Stimulated activated CD4-positive, alpha-beta T cell treated with anti-CD3 and anti-CD28 coated beads, Interleukin-4, amount 100 ng/mL, for 48 hours (primary cell): Measurements from ENCODE around the gene PRKCA.
"Not testable (repeated sequence)": the region's sequence is repeated elsewhere in the genome, so short reads cannot be mapped to it uniquely, and the experiment has no call there.

ENCODE experiments used
- DNase-seq, 2 donors: peaks; one replicate each; pipeline ENCODE4 v3.0.0-alpha.2; 2020; ENCODE audit warnings: low read depth in 2 of 2

The PRKCA gene

DNA sequence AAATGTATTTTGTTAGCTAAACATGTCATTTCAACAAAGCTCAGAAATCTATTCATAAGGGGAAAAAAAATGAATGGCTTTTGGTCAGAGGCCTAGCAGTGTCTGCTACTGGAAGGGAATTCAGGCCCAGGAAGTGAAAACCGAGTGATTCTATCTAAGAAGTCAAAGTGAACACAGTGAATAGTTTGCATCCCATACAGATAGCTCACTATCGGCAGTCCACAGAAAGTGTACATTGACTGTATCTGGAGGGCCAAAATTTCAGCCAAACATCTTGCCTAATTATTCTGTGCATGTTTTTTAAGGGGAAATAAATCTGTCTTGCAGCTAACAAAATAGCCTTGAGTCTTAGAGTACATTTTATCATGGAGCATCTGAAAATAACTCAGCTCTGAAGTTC, 318.1 kb downstream of the PRKCA start:
- no peak for DNase-seq

DNA sequence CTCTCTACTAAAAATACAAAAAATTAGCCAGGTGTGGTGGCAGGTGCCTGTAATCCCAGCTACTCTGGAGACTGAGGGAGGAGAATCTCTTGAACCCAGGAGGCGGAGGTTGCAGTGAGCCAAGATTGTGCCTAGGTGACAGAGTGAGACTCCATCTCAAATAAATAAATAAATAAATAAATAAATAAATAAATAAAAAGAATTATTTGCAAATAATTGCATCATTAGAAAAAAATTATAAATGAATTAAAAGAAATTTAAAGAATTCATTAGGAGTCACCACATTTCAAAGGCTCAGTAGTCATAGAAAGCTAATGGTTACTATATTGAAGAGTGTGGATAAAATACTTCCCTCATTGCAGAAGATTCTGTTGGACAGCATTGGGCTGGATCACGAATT, 322.2 kb downstream of the PRKCA start:
- DNase-seq: not testable (repeated sequence)

DNA sequence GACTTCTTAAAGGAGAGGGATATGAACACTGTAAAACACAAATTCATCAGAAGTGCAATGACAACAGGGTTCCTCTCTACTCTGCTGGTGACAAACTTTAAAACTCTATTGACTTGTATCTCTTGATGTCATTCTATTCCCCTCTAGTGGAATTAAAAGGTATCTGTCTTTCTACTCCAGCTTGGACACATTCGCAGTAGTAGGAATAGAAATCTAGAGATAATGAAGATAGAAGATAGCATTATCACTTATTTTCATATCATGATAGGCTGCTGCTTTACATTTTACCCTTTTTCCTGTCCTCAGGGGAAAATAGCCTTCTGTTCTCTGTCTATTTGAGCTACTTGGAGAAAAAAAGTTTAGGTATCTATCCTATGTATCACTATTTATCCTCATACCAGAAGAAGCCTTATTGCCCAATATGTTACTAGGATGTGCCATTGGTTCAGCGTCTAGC, 322.9 kb downstream of the PRKCA start:
- no peak for DNase-seq

DNA sequence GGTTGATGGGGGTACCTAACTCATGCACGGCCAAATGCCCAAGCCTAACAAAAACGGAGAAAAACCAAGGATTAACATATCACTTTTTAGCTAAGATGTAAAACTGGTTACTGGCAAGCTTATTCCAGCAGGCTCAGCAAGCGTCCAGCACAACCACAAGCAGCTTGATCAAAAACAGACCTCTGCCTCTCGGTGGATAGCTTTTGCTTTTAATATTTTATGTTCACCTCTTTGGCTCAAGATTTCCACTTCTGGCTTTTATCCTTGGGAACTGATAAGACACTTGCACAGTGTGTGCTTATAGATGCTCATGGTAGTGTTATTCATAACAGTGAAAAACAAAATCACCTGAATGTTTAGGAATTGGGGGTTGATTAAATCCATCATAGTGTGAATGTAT, 325.6 kb downstream of the PRKCA start:
- no peak for DNase-seq

GRCh38 chr17:66629762-66630161, 327.3 kb downstream of the PRKCA start:
- DNase-seq: no peak

DNA sequence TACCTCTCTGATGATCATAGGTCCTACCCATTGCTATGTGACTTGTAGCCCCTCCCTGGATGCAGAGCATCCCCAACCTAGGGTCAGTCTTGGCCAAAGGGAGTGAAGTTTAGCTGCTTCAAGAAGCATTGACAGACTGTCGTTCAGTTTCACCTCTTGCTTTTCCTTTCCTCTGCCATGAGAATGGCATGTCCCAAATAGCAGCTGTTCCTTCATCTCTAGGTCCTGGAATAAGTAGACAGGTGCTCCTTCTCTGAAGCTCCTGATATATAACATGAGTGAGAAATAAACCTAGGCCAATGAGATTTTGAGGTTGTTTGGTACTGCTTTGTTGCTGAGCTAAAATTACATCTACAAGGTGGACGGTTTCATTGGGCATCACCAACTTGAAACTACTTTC, 328.0 kb downstream of the PRKCA start:
- no peak for DNase-seq

DNA sequence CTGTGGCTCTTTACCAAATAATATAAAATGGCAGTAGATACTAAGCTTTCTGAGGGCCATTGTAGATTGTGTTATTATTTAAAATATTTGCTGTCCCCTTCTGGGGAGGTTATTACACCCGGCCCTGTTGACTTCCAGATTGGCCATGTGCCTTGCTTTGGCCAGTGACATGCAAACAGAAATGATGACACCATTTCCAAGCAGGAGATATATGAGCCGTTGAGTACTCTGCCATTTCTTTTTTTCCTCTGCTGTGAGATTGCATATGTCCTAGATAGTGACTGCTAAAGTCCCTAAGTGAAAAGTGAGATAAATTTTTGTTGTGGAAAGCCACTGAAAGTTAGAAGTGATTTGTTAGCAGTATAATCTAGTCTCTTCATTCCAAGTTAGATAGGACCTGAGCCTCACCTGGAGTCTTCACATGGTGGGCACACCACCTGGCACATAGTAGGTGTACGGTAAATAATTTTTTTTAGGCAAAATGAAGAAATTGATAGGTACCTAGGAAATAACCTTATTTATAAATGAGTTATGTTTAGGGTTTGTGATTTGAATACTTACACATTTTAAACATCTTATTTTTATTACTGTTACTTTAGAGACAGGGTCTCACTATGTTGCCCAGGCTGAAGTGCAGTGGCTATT, 328.5 kb downstream of the PRKCA start:
- DNase-seq: no peak

GRCh38 chr17:66632731-66633130, 330.3 kb downstream of the PRKCA start:
- DNase-seq: no peak

DNA sequence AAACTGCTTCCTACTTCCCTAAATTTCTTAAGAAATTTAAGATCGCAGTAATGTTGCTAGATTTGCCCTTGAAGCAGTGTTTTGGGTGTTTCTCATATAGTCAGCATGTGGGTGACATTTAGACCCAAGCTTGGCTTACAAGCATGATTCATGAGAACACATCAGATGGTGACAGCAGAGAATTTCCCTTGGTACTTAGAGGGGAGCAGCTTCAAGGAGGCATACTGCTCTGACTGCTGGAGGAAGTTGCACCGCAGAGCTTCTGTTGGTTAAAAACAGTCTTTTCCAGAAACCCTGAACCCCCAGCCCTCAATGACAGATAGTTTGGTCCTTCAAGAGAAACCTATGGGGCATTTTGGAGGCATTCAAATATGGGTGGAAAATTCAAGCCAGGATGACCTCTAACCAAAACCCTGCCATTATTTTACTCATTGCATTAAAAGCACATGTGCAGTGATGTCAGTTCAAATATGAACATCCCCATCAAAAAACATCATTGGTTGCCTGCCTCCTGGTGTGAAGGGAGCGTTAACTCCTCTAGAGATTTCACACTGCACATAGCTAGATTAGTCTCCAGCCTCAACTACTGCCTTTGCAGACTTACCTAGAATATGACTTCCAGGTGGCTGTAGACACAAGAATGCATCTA, 331.0 kb downstream of the PRKCA start:
- DNase-seq: peak in 1 of 2 donors; percentile 49

- no peak for DNase-seq
Observed at GRCh38 chr17:66634193-66634592, 331.8 kb downstream of the PRKCA start.

DNA sequence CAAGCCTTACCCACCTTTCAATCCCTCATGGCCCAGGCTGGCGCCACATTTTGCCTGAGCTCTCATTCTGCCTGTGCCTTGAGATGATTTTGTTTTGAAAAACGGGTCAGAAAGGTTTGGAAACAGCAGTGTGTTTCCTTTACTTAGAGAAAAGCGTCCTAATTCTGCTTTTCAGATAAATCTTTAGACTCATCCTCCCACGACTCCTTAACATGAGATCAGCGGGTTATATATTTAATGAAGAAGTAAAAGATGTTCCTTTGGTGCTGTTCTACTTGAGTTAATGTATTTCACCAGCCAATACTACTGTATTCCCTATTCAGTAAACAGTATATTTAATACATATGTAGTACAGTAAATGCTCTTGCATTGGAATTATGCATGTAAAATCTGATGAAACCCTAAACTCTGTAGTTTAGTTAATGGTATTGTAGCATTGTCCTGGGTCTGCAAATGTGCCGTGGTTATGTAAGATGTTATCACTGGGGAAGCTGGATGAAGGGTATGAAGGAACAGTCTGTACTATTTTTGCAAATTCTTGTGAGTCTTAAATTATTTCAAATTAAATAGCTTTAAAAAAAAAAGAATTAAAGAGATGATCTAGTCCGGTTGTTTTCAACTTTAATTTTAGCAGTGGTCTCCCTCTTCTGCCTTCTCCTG, 333.1 kb downstream of the PRKCA start:
- no peak for DNase-seq

DNA sequence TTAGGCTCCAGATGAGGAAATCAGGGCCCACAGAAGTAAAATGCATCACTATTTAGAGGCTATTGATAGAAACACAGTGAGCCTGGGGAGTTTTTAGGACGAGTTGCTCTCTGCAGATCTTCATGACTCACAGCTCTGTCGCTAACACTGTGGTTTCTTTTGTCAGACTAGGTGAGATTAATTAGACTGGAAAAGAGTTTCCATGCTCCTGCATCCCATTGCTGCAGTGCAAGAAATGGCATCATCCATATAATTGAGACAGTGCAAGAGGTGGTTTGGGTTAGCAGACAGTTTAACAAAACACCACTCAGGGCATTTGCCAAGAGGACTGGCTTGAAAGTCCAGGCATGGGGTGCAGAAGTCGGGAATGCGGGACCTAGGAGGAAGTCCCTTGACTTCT, 333.7 kb downstream of the PRKCA start:
- no peak for DNase-seq

- no peak for DNase-seq
Observed at GRCh38 chr17:66637491-66637890, 335.1 kb downstream of the PRKCA start.

GRCh38 chr17:66638707-66639479, 336.5 kb downstream of the PRKCA start:
- no peak for DNase-seq

DNA sequence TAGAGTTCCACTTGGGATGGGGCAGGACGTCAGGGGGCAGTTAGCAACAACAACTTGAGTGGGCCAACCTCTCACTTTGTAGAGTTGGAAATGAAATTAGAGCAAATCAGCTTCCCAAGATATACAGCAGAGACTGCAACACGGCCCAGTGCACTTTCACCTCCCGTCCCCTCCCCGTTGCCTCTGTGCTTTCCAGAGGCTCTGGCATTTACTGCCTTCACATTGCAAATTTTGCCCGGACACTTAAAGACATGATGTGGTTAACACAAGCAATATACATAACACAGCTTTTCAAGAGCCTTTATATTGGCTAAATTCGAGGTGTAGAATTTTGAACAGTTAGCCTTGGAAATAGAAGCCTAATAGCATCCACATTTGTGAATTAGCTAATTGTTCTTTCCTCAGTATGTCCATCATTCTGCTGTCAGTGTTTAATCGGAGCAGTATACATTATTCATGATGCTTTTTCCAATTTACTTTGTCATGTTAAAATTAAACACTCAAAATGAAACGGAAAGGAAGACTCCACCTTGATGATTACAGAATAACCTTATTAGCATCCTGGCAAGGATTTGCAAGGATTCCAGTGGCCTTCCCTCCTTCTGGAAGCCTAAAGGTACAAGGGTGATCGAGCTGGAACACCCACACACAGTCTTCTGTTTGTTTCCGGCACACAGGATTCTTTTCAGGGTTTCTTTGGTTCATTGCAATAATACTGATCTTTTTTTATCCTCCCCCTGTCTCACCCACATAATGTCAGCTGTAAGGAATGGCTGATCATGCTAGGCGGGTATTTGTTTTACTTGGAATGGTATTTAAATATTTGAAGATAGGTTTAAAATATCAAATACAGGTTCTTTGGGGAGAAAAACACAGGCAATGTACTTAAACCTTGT, 341.6 kb downstream of the PRKCA start:
- DNase-seq: no peak

GRCh38 chr17:66645259-66645658, 342.8 kb downstream of the PRKCA start:
- DNase-seq: no peak

GRCh38 chr17:66647391-66647983, 345.1 kb downstream of the PRKCA start:
- no peak for DNase-seq

GRCh38 chr17:66649818-66650543, 347.6 kb downstream of the PRKCA start:
- DNase-seq: no peak

- DNase-seq: no peak
Observed at GRCh38 chr17:66650544-66650877, 348.1 kb downstream of the PRKCA start.

- DNase-seq: peak in 1 of 2 donors; percentile 28
Observed at GRCh38 chr17:66652840-66653507, 350.6 kb downstream of the PRKCA start.
